Fibroblast of gingiva (primary cell): ENCODE data around the gene BAHCC1.

Experiments used
- DNase-seq: peaks from one replicate; pipeline ENCODE4 v3.0.0-alpha.2; 2011; ENCODE audit warnings: low read depth

Gene BAHCC1

DNA sequence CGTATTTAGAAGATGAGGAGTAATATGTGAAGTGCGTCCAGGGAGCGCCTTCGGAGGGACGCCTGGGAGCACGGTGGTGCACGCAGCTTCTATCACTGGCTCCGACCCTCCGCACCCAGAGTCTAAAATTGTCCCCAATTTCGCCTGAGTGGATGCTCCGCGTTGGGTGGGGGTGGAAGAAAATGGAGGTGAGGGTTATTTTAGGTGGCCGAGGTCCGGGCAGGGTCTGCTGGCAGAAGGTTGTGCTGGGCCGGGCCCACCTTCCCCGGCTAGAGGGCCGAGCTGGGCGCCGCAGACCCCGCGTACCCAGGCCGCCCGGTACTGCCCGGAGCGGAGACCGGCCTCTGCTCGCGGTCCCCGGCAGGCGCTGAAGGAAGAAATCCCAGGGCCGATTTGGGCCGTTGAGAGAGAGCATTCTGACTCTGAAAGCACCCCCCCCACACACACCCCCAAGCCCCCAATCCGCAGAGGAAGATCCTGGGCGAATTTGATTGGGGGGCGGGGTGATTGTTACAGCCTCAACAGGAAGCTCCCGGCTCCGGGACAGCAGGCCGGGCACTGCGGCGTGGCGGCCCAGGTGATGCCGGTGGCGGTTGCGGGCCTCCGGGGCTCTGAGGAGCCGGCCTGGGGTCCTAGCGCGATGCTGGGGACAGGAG lies 3.0 kb downstream of the BAHCC1 start:
- DNase-seq, result peak; percentile 62

DNA sequence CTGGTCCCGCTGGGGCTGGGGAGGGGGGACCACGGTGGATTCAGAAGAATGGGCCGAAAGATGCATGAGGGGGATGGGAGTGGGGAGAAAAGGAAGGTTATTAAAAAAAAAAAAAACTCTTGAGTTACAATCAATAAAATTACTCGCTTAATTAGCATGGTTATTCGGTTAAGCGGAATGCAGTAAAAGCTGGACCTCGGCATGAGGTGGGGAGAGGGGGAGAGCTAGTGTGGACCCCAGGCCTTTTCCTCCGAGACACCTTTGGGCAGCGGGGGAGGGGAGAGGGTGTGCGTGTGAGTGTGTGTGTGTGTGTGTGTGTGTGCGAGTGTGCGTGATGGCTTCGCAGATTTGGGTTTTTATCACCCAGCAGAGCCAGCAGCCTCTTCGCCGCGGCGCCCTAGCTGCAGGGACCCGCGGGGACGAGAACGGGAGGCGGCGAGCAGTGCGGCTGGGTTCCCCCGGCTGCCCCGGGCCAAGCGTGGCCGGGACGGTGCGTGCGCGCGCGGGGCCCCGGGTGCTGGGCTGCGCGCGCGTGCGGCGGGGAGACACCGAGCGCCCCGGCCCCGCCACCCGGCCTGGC lies 3.7 kb downstream of the BAHCC1 start:
- peak; percentile 54 for DNase-seq

DNA sequence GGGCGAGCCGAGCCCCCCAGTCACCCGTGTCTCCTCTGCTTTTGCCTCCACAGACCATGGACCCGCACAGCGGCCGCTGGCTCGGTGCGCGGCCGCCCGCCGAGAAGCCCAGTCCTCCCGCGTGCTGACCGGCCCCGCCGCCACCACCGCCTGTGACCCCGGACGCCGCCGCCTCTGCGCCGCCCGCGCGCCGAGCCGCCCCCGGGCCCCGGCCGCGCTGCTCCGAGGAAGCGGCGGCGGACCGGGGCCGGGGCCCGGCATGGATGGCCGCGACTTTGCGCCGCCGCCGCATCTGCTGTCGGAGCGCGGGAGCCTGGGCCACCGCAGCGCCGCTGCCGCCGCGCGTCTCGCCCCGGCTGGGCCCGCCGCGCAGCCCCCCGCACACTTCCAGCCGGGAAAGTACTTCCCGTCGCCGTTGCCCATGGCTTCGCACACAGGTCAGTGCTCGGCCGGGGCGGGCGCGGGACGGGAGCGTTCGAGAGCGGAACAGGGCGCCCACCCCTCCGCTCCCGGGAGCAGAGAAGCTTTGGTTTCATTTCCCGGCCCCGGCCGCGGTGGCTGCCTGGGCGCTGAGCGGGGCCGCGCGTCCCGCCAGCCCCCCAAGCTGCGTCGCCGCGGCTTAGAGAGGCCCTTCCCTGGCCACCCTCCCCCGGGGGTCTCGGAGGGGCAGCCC lies 4.4 kb downstream of the BAHCC1 start:
- DNase-seq, result no peak

DNA sequence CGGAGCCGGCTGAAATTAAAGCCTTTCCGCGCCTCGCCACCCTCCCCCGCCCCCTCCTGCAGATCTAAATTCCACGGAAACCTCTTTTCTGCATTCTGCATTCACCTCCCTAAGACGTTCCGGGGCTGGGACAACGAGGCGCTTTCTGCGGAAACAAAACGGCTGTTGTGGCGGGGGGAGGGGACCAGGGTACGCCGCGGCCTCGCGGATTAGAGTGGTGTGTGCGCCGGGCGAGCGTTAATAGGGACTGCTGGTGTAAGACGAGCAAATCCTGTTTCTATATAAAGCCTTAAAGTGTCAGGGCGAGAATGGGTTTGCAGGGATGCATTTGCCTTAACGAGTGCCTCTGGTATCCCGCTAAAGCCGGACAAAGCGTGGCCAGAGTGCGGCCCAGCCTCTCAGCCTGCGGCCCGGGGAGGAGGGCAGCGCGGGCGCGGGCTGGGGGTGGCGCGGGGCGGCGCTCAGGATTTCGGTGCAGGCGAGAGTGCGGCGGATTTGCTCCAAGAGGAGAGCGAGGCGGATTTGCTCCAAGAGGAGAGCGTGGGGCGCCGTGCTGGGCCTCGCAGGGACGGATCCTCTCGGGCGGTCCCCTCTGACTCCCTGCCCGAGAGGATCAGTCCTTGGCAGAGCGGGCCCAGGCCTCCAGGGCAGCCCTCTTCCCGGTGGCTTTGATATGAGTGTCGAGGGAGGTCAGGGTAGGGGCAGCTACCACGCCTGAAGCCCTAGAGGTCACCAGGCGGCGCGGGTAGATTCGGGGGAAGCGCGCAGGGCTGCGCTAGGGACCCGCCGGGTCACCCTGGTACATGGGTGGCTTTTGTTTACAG lies 5.1 kb downstream of the BAHCC1 start:
- DNase-seq, result peak; percentile 52

DNA sequence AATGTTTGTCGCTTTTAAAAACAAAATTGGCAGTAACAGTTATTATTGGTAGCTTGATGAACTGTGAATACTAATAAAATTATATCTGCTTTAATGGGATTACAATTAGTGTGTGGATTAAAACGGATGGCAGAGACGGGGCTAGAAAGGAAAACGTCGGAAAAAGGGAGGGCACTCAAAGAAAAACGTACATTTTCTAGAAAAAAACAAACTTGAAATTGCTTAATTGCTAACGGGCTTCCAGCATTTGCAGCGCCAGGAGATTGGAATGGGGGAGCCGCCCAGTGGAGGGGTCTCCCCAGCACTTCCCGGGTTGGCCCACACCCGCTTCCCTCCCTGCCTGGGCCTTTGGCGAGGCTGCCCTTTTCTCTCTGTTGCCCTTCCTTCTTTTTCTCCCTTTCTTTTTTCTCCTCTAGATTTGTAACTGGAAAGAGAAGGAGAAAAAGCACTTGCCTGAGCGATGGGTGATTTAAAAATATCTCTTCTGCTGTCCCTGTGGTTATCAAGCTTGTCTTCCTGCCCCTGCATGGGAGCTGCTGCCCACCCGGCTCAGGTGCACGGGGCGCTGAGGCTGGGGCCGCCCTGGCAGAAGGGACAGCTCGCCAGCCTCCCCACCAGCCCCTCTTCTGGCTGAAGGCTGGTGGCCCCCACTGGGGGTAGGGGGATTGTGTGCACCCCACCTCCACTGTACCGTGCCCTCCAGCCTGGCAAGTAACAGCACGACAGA lies 5.9 kb downstream of the BAHCC1 start:
- peak; percentile 71 for DNase-seq

DNA sequence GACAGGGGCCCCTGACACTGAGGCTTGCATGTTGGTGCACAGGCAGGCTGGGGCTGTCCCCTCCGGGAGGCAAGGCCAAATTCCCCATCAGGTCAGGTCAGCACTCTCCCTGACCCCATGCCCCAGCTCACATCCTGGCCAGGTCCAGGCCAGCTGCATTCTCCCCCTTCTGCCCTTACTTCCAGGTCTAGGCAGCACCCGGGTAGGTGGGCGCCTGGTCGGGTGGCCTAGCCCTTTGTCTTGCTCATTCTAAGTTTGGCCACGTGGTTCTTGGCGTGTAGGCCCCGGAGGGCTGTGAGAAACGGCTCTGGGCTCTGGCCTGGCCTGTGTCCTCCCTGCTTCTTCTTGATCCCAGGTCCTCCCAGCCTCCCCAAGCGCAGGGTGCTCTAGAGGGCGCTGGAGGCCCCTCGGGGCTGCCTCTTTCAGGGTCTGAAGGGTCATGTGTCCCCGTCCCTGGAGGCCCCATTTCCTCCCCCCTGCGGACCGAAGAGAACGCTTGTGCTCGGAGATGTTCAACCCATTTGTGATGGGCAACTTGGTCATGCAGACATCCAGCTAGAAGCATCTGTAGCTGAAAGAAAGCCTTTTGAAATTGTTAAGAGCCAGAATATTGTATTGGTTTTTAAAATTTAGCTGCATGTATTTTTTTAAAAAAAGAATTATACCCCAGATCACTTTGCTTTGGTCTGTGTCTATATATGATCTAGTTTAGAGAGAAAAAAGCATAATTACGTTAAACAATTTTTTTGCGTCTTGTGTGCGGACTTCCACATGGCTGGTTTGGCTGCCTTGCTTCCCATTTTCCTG lies 6.7 kb downstream of the BAHCC1 start:
- peak; percentile 59 for DNase-seq

DNA sequence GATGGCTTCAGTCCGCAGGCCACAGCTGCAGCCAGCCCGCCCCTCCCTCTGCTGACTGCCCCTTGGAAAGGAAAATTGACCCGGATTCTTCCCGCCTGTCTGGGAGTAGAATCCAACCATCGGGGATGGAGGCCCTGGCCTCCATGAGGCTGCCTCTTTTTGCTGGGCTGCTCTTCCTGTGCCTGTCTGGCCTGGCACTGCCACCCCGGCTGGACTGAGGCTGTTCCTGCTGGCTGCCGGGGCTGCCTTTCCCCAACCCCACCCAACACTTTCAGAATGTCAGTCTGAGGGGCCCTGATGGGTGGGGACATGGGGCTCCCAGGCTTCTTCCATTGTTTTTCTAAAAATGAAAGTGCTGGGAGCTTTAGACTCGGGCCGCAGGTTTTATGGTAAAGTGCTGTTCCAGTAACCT lies 7.3 kb downstream of the BAHCC1 start:
- DNase-seq, result no peak

DNA sequence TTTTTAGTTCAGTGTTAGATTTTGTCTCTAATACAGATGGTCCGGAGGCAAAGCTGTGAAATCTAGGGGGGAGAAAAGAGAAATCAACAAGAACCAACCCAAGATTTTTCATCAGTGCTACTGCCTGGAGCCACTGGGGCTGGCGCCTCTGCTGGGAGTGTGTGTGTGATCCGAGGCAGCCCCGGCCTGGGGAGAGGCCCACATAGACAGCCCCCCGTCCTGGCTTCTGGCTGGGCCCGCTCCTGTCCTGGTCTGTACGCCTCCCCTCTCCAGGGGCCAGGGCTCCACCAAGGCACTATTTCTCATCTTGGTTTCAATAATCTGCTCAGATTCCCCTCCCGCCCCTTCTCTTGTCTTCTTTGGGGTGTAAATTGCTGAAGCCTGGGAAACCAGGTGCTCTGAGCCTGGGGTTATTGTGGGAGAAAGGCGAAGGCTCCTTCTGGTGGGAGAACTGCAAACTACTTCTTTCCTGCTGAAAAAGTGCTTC lies 7.8 kb downstream of the BAHCC1 start:
- DNase-seq, result no peak

DNA sequence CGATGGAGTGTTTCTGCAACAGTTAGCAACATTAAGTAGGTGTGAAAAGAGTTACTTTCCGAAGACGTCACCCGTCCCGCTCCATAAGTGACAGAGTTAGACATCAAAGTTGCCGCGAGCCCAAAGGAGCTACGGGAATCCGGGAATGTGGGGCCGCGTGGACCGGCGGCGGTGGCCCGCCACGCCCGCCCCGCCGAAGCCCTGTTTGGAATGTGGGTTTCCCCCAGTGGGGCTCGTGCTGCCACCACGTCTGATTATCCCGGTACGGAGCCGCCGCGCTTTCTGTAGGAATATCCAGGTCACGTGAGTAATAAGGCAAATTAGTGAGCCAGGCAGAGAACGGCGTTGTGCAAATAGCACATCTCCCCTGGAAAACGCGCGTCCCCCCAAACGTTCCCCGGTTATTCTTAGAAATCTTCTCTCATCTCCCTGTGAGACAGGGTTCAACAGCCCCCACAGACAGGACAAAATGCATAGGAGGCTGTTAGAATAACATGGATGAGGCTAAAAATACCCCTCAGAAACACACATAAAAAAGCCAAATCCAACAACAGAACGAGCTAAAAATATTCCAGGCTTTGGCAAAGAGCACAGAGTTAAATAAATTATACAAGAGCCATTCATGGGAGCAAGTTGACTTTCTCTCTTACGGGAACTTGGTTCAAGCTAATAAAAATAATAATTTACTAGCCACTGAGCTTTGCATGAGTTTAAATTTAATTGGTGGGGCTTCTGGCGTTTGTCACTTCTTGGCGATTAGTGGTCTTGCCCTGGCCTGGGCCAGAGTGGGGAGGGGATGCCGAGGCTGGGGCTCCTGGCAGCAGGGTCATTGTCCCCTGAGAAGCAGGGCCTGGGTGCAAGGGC lies 8.6 kb downstream of the BAHCC1 start:
- no peak for DNase-seq

DNA sequence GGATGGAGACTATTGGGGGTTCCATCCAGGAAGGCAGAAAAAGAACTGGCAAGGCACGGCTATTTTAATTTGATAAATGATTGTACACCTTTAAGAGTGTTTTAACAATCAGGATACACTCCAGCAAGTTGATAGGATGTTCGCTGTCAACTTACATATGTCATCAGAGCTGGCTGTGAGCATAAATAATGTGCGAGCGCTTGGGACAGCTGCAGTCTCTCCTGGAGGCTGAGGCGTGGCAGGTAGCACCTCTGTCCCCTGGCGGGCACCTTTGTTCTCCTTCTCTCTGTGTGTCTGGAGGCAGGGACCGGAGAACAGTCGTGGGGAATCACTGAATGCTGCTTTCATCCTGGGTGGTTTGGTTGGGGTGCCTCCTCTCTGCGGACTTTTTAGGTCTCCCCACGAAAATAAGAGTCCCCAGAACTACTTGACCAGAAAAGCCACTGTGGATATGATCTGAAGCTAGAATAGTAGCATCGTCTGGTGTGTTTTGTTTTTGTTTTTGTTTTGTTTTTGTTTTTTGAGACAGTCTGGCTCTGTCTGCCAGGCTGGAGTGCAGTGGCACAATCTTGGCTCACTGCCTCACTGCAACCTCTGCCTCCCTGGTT lies 9.4 kb downstream of the BAHCC1 start:
- DNase-seq, result no peak

DNA sequence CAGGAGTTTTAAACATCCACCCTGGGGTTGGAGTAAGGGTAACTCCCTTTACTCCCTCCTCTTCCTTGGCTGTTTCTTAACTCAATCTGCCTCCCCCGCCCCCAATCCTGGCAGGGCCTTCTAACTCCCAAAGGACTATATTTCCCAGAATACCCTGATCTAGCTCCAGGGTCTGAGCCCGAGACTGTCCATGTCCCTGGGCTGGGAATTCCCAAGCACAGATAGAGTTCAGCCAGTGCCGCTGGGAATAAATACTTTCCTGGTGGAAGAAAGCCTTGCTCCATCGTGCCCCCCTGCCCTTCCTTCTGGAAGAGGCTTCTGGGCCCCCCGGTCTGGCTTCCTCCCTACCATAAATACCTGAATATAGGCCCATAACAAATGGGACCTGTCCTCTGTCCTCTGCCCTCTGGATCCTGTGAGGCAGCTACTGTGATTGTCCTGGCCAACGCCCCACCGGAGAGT lies 10.2 kb downstream of the BAHCC1 start:
- DNase-seq, result peak; percentile 93

DNA sequence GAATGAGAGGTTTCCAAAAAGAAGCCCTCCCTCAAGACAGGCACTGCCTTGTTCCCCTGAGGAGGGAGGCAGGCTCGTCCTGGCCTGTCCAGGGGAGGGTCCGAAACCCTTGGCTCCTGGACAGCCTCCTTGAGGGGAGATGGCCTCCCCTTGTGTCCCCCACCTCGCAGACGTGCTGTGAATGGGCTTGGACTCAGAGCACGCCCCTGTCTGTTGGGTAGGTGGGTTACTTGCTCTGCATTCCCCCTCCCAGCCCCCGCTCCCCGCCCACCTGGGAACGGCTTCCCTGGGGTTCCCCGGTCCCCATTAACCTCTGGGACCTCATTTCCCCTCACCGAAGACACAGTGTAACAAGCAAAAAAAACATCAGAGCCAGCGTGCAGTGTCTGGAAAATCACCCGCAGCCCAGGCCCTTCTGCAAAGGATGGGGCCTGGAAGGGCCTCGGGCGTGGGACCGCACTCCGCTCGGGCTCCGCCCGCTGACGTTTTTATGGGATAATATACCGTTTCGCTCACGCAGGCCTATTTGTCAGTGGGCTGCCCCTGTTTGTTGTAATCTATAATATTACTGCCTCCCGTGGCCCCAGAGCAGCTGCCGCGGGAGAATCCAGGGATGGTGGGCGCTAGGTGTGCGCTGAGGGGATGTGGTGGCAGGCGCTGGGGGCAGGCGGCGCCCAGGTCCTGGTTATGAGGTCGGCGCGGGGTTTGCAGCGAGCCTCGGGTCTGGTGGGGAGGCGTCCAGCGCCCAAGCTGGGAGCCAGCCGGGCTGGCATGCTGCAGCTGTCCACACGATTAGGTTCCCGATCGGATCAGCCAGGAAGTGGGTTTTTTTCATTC lies 11.1 kb downstream of the BAHCC1 start:
- no peak for DNase-seq

DNA sequence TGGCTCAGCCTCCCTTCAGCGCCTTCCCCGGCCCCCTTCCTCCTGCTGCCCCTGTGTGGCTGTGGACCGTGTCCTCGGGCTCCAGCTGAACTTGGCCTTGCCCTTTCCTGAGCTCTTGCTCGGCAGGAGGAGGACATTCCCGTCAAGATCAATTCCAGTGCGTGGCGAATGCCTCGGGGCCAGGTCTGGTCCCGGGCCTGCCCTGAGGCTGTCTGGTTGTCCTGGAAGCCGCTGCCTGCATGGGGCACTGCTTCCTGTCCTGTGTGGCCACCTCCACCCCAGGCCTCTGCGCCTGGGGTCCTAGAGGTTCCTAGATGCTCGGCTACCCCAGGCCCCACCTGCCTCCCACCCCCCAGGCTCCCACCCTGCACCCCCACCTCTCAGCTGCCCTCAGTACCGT lies 12.8 kb downstream of the BAHCC1 start:
- DNase-seq, result no peak

DNA sequence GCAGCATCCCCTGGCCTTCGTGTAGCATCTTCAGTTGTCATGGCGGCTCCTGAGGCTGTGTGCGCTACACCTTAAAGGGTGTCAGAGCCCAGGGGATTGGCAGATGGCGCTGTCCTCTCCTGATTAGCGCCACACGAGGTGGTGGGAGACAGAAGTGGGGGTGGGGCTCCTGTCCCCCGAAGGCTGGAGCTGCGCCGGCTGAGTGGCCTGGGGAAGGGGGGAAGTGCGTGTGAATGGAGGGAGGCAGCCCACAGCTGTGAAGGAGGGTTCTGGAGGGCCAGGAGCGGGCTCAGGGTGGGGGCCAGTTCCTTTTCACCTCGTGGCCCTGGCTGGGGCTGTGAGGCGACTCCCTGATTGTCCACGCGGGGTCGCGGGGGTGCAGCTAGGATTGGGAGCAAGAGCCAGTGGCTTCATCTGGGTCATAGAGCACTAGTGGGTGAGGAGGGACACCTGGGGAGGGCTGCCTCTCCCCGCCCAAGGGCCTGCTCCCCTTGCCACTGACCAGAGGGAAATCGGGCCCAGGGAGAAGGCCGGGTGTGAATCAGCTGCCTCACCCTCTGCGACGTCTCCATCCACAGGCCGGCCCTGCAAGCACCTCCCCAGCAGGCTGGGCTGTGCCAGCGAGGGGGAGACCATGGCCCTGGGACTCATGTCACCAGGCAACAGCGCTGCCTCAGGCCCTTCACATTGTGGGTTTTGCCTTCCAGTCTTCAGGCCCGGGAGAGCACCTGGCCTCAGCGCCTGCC lies 14.1 kb downstream of the BAHCC1 start:
- DNase-seq, result no peak

DNA sequence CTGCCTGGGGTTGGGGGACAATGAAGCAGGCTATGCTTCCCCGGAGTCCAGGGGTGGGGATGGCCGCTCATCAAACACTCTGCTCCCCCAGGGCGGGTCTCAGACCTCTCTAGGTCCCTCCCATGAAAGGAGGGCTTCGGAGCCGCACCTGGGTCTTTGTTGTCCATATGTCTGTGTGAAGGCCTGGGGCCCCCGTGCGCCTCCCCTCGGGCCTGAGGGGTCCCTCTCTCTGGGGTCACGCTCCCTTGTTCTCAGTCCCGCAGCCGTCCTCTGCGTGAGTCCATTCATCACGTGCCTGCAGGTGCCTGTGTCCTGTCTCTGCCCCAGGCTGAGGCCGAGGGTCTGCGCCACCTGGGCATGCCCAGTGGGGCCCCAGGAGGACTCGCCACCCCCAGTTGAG lies 15.6 kb downstream of the BAHCC1 start:
- no peak for DNase-seq

DNA sequence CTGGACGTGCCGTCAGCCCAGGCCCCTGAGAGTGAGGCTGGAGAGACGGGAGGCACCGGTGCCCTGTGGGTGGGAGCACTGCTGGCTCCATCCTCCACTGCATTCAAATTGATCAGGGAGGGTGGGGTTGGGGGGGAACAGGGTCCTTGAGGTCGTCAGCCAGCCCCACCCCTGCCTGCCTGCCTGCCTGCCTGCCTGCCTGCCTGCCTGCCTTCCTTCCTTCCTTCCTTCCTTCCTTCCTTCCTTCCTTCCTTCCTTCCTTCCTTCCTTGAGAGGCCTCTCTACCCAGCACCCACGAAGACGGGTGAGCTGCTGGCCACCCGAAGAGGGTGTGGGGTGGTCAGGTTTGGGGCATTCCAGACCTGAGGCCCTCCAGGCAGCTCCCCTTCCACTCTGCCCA lies 16.0 kb downstream of the BAHCC1 start:
- no peak for DNase-seq

DNA sequence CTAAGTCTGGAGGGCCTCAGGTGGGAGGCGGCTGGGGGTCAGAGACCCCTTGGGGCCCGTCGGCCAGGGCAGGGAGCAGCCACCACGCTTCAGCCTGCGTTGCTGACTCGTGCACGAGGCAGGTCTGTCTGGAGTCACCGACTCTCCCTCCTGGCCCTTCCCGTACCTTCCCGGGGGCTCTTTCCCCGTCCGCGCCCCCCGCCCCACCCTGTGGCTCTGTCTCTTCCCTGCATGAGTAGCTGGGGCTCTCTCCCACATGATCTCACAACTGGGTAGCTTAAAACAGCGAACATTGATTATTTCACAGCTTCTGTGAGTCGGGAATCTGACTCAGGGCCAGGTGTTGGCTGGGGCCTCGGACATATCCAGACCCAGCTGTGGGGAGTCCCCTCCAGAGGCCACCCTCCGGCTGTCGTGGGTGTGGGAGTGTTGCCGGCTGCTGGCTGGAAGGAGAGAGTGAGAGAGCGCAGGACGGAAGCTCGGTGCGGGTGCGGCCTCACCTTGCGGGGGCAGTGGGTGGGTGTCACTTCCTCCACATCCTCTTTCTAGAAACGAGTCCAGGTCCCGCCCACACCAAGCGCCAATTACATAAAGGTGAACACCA lies 17.3 kb downstream of the BAHCC1 start:
- no peak for DNase-seq
